Smooth muscle cell (in vitro differentiated cells): ENCODE data around the gene DNTTIP2. TPM values are rescaled to one million over a fixed set of nuclear protein-coding genes. Genes with fewer than 3 reads are reported as not detected.

Experiments used
- DNase-seq: peaks from one replicate; lab custom pipeline; 2025; ENCODE audit not compliant: unreplicated experiment; lab: John Stamatoyannopoulos, UW
- H2AFZ ChIP-seq: fragments of 200-600 bp; sonication (generic); 2 replicates; pipeline ENCODE4 v1.6.0; 2016; ENCODE audit warnings: antibody characterized with exemption, low read depth, mild to moderate bottlenecking
- H3F3A ChIP-seq: fragments of 200-600 bp; sonication (generic); 2 replicates; pipeline ENCODE4 v1.6.0; 2017; ENCODE audit warnings: antibody characterized with exemption, low read depth
- H3K27ac ChIP-seq: fragments of 200-600 bp; sonication (generic); 2 replicates; pipeline ENCODE4 v1.5.1; 2016; ENCODE audit warnings: low read depth, mild to moderate bottlenecking
- H3K27me3 ChIP-seq: fragments of 200-600 bp; sonication (generic); 2 replicates; pipeline ENCODE4 v1.6.1; 2016; ENCODE audit warnings: low read depth, mild to moderate bottlenecking
- H3K36me3 ChIP-seq: fragments of 200-600 bp; sonication (generic); 2 replicates; pipeline ENCODE4 v1.5.1; 2016; ENCODE audit warnings: low read depth
- H3K4me1 ChIP-seq: fragments of 200-600 bp; sonication (generic); 2 replicates; pipeline ENCODE4 v1.5.1; 2016; ENCODE audit warnings: low read depth
- H3K4me2 ChIP-seq: fragments of 200-600 bp; sonication (generic); 2 replicates; pipeline ENCODE4 v1.6.0; 2016; ENCODE audit warnings: mild to moderate bottlenecking
- H3K4me3 ChIP-seq: fragments of 200-600 bp; sonication (generic); 2 replicates; pipeline ENCODE4 v1.5.1; 2016; ENCODE audit warnings: mild to moderate bottlenecking
- H3K79me2 ChIP-seq: fragments of 200-600 bp; sonication (generic); 2 replicates; pipeline ENCODE4 v1.6.0; 2016; ENCODE audit warnings: low read depth, mild to moderate bottlenecking
- H3K9ac ChIP-seq: fragments of 200-600 bp; sonication (generic); 2 replicates; pipeline ENCODE4 v1.6.0; 2016; ENCODE audit warnings: low read depth
- H3K9me3 ChIP-seq: fragments of 200-600 bp; sonication (generic); replicated peaks from 2 replicates; pipeline ENCODE4 v1.5.1; 2016; ENCODE audit warnings: low read depth
- H4K20me1 ChIP-seq: fragments of 200-600 bp; sonication (generic); 2 replicates; pipeline ENCODE4 v1.6.0; 2016; ENCODE audit warnings: low read depth
- CTCF ChIP-seq: fragments of 200-600 bp; sonication (generic); IDR thresholded peaks from 2 replicates; pipeline ENCODE4 v1.5.1; 2017; ENCODE audit warnings: borderline replicate concordance, mild to moderate bottlenecking, antibody characterized with exemption; ENCODE audit not compliant: insufficient read depth, poor library complexity, severe bottlenecking
- WGBS: methylation state at CpG from one replicate; pipeline ENCODE4 v1.1.7; 2016; ENCODE audit warnings: low lambda C conversion rate; 5-methylcytosine and 5-hydroxymethylcytosine counted together
- polyA plus RNA-seq: library from polyadenylated mRNA; unstranded; fragments of >200 nt; fragmentation: Nextera tagmentation; extraction: Ambion mirVana; gene quantifications from 2 replicates; pipeline ENCODE4 v1.2.1, GENCODE V29; 2016
- total RNA-seq: library from RNA; depleted of rRNA; stranded (reverse); fragments of >200 nt; gene quantifications from 2 replicates; pipeline ENCODE4 v1.2.3, GENCODE V29; 2014

DNTTIP2 gene
- total and polyA plus RNA-seq, 2 experiments from 2014 or later = 42.7 to 44.9 TPM

- Histone ChIP-seq H4K20me1 (peaks cover 14% of the 10 kb centered on the region), H3K4me2 (peak overlapping the region; percentile 81), H3K9me3 (no peaks in the 10 kb centered on the region), H3K4me1 (peaks cover 9% of the 10 kb centered on the region), H3K36me3 (peaks cover 5% of the 10 kb centered on the region), H2AFZ (peak overlapping the region; percentile 63), H3K4me3 (peak overlapping the region; percentile 73), H3K27ac (peak overlapping the region; percentile 85), H3K27me3 (no peaks in the 10 kb centered on the region), H3F3A (peaks cover 8% of the 10 kb centered on the region), H3K9ac (peak overlapping the region; percentile 90), H3K79me2 (peaks cover 36% of the 10 kb centered on the region)
- 1% methylated on average over 20 of the region's 20 CpGs for WGBS
- TF ChIP-seq CTCF = no peak
- DNase-seq = peak; percentile 1
Observed at GRCh38 chr1:93878501-93878888, 511 bp downstream of the DNTTIP2 start.

- 96% methylated on average over 4 of the region's 4 CpGs for WGBS
- H3F3A ChIP-seq = peaks cover 8% of the 10 kb centered on the region
- peaks cover 38% of the 10 kb centered on the region for H3K79me2 ChIP-seq
- H2AFZ ChIP-seq = no peak overlapping the region
- H3K9ac ChIP-seq = peak overlapping the region; percentile 90
- no peak for TF ChIP-seq CTCF
- H3K27me3 ChIP-seq = no peaks in the 10 kb centered on the region
- H4K20me1 ChIP-seq = peaks cover 16% of the 10 kb centered on the region
- peaks cover 9% of the 10 kb centered on the region for H3K4me1 ChIP-seq
- peak overlapping the region; percentile 85 for H3K27ac ChIP-seq
- peak overlapping the region; percentile 81 for H3K4me2 ChIP-seq
- H3K9me3 ChIP-seq = no peaks in the 10 kb centered on the region
- H3K4me3 ChIP-seq = no peak overlapping the region
- no peak for DNase-seq
- peaks cover 13% of the 10 kb centered on the region for H3K36me3 ChIP-seq
Observed at GRCh38 chr1:93877529-93877928, 1.5 kb downstream of the DNTTIP2 start.

- Histone ChIP-seq H3K4me3 (no peak overlapping the region), H3K4me2 (peak overlapping the region; percentile 12), H3K4me1 (peaks cover 9% of the 10 kb centered on the region), H4K20me1 (peaks cover 16% of the 10 kb centered on the region), H3K9me3 (no peaks in the 10 kb centered on the region), H3F3A (peaks cover 8% of the 10 kb centered on the region), H3K79me2 (peaks cover 38% of the 10 kb centered on the region), H2AFZ (no peak overlapping the region), H3K9ac (no peak overlapping the region), H3K27me3 (no peaks in the 10 kb centered on the region), H3K27ac (no peak overlapping the region), H3K36me3 (peaks cover 26% of the 10 kb centered on the region)
- no peak for DNase-seq
- TF ChIP-seq CTCF = no peak
- 94% methylated on average over 1 of the region's 1 CpG for WGBS
Observed at GRCh38 chr1:93876244-93876643, 2.8 kb downstream of the DNTTIP2 start.

GRCh38 chr1:93874025-93874651 is 4.9 kb downstream of the DNTTIP2 start:
- Histone ChIP-seq H3K9ac (no peak overlapping the region), H3K36me3 (peaks cover 42% of the 10 kb centered on the region), H3K4me1 (peaks cover 4% of the 10 kb centered on the region), H3K27me3 (no peaks in the 10 kb centered on the region), H3K79me2 (peaks cover 38% of the 10 kb centered on the region), H3F3A (peaks cover 8% of the 10 kb centered on the region), H2AFZ (no peak overlapping the region), H3K9me3 (no peaks in the 10 kb centered on the region), H3K4me3 (no peak overlapping the region), H4K20me1 (peaks cover 16% of the 10 kb centered on the region), H3K4me2 (no peak overlapping the region), H3K27ac (no peak overlapping the region)
- WGBS = 78% methylated on average over 3 of the region's 3 CpGs
- DNase-seq = no peak
- TF ChIP-seq CTCF = peak; percentile 61
